ENCODE measurements around the gene STIP1. TPM values are rescaled to one million over a fixed set of nuclear protein-coding genes. Genes with fewer than 3 reads are reported as not detected.

Gene STIP1
- total RNA-seq, 1 donor from 2014 or later, result 110 TPM

- ATAC-seq, result peak; percentile 76
- Histone ChIP-seq H3K4me1 (peaks cover 47% of the 10 kb centered on the region), H3K27ac (no peak overlapping the region), H3K9me3 (no peaks in the 10 kb centered on the region), H3K36me3 (peaks cover 48% of the 10 kb centered on the region), H3K4me3 (no peak overlapping the region), H3K27me3 (no peaks in the 10 kb centered on the region)
- TF ChIP-seq CTCF (IDR thresholded peaks at IDR 0.05), result peak; percentile 76
- peak; percentile 90 for DNase-seq
- intact Hi-C loops (cut with DNase I), result loop anchor here (5.0 kb wide), 1 partner anchor 98 kb away; the partner anchor contains the start of gene CATSPERZ
These were observed 18.6 kb downstream of the STIP1 start for GRCh38 chr11:64204464-64204989.

- H3K9me3 ChIP-seq, result no peaks in the 10 kb centered on the region
- TF ChIP-seq CTCF (IDR thresholded peaks at IDR 0.05), result no peak
- ATAC-seq (peak; percentile 69), DNase-seq (peak; percentile 88)
- intact Hi-C loops (cut with DNase I), result no loop called here
- H3K4me3 ChIP-seq, result peak within 1 kb of the TSS; percentile 54
- H3K36me3 ChIP-seq, result peaks cover 28% of the 10 kb centered on the region
- H3K27ac ChIP-seq, result peak within 1 kb of the TSS; percentile 88
- peaks cover 47% of the 10 kb centered on the region for H3K4me1 ChIP-seq
- no peaks in the 10 kb centered on the region for H3K27me3 ChIP-seq
These were observed 20.7 kb downstream of the STIP1 start, which contains the start of gene FERMT3 for GRCh38 chr11:64206457-64207255. TSS of gene FERMT3 (plus strand) at chr11:64206721. CDS start at chr11:64207365, 644 bp downstream.

- H3K4me1 ChIP-seq, result peaks cover 47% of the 10 kb centered on the region
- TF ChIP-seq CTCF (IDR thresholded peaks at IDR 0.05), result no peak
These were observed 21.5 kb downstream of the STIP1 start for GRCh38 chr11:64207256-64208085.

GRCh38 chr11:64208086-64208795 lies 22.3 kb downstream of the STIP1 start:
- peak overlapping the region; percentile 54 for H3K4me3 ChIP-seq
- no peak for ATAC-seq
- no peaks in the 10 kb centered on the region for H3K27me3 ChIP-seq
- peaks cover 17% of the 10 kb centered on the region for H3K36me3 ChIP-seq
- H3K9me3 ChIP-seq, result no peaks in the 10 kb centered on the region
- intact Hi-C loops (cut with DNase I), result no loop called here
- no peak for TF ChIP-seq CTCF (IDR thresholded peaks at IDR 0.05)
- peak overlapping the region; percentile 88 for H3K27ac ChIP-seq
- peaks cover 47% of the 10 kb centered on the region for H3K4me1 ChIP-seq
- no peak for DNase-seq

More at GRCh38 chr11:64207256-64208085, 21.5 kb downstream of the STIP1 start:
- H3K27me3 ChIP-seq, result no peaks in the 10 kb centered on the region
- no peaks in the 10 kb centered on the region for H3K9me3 ChIP-seq
- intact Hi-C loops (cut with DNase I), result no loop called here
- peaks cover 25% of the 10 kb centered on the region for H3K36me3 ChIP-seq
- peak; percentile 83 for DNase-seq
- H3K27ac ChIP-seq, result peak overlapping the region; percentile 88
- ATAC-seq, result peak; percentile 60
- peak overlapping the region; percentile 54 for H3K4me3 ChIP-seq

Data from upper lobe of right lung (tissue), 1 donor.